ENCODE results near the gene CXCL8.

CXCL8 gene

GRCh38 chr4:73730867-73731266, 9.5 kb upstream of the CXCL8 start:
- no peak for DNase-seq (ENCODE audit: low read depth)
- TF ChIP-seq, protein P1, sequence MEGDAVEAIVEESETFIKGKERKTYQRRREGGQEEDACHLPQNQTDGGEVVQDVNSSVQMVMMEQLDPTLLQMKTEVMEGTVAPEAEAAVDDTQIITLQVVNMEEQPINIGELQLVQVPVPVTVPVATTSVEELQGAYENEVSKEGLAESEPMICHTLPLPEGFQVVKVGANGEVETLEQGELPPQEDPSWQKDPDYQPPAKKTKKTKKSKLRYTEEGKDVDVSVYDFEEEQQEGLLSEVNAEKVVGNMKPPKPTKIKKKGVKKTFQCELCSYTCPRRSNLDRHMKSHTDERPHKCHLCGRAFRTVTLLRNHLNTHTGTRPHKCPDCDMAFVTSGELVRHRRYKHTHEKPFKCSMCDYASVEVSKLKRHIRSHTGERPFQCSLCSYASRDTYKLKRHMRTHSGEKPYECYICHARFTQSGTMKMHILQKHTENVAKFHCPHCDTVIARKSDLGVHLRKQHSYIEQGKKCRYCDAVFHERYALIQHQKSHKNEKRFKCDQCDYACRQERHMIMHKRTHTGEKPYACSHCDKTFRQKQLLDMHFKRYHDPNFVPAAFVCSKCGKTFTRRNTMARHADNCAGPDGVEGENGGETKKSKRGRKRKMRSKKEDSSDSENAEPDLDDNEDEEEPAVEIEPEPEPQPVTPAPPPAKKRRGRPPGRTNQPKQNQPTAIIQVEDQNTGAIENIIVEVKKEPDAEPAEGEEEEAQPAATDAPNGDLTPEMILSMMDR (IDR thresholded peaks at IDR 0.05; ENCODE audit: low read length, missing control alignments): no peak
- H3K4me3 ChIP-seq (replicated peaks; ENCODE audit: low read depth, low read length): no peak overlapping the region

DNA sequence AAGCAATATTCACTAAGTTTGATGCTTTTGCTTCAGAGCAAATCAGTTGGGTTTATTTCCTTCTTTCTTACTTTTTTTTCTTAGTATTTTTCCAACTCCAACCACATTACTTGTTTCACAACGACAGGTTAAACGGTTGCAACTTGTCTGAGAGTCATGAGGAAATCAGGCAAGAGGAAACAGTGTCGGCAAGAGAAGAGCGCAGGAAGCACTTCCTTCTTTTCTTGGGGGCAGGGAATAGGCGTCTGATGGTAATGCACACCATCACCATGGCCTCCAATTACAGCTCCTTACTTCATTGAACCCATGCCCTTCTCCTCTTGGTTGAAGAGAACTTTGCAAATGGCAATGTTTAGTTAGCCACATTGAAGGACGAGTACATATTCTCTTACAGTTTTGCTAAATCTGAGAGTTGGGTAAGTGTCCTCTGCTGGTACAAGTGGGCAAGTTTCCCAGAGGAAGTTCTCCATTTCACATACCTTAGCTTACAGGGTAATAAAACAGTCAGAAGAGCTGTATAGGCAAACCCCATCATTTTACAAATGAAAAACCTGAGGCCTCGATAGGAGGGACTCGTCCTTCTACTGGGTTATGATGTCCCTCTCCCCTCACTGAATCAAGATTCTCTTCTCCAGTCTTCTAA, 8.3 kb upstream of the CXCL8 start:
- no peak for DNase-seq (ENCODE audit: low read depth)
- TF ChIP-seq, protein P1 (IDR thresholded peaks at IDR 0.05; ENCODE audit: low read length, missing control alignments): no peak
- H3K4me3 ChIP-seq (replicated peaks; ENCODE audit: low read depth, low read length): no peak overlapping the region

DNA sequence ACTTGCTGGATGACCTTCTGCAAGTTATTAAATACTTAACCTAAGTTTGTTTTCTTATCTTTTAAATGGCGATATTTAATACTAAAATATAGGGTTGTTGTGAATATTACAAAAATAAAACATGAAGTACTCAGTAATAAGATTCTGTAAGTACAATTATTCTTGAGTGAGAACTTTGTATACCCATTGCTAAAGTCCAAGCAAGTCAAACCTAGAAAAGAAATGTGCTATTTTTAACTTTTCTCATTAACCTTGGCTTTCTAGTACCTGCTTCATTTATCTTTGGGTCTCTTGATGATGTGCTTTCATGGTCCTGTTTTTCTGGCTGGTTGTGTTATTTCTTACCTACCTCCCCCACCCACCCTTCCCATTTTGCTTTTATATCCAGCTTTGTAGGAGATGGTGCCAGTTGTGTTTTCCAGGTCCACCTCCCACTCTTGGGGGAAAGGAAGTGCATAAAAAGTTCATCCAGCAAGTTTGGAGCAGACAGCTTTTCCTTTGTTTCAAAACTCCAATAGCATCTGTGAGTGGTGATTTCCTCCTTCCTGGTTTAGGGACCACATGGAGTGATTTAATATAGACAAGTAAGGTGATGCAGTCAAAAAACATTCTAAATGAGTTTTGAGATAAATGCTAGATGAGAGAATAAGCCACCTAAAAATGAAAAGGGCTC, 7.5 kb upstream of the CXCL8 start:
- TF ChIP-seq, protein P1 (IDR thresholded peaks at IDR 0.05; ENCODE audit: low read length, missing control alignments): no peak

DNA sequence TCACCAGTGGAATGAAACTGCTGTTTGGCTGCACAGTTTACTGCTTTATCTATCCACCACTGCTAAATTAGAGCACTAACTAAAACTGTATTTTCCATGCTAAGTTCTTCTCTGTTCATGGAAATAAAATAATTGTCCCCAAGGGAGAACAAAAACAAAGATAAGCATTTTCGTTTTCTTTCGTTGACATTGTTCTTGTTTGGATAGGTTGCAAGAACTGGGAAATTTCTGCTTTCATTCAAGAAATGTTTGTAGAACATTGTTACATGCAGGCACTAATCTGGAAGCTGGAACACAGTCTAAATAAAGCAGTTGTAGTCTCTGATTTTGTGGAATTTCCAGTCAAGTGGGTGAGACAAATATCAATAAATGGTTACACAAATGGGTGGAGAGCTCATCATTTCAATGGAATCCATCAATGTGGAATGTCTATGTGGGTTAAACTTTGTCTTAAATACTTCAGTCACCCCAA, 5.8 kb upstream of the CXCL8 start:
- peak; percentile 71 for DNase-seq (ENCODE audit: low read depth)
- TF ChIP-seq, protein P1 (IDR thresholded peaks at IDR 0.05; ENCODE audit: low read length, missing control alignments): no peak
- no peak overlapping the region for H3K4me3 ChIP-seq (replicated peaks; ENCODE audit: low read depth, low read length)

More for the DNA sequence above, 7.5 kb upstream of the CXCL8 start:
- peak; percentile 65 for DNase-seq (ENCODE audit: low read depth)
- no peak overlapping the region for H3K4me3 ChIP-seq (replicated peaks; ENCODE audit: low read depth, low read length)

- TF ChIP-seq, protein P1 (IDR thresholded peaks at IDR 0.05; ENCODE audit: low read length, missing control alignments): no peak
- peak; percentile 76 for DNase-seq (ENCODE audit: low read depth)
- no peak overlapping the region for H3K4me3 ChIP-seq (replicated peaks; ENCODE audit: low read depth, low read length)
Measured at GRCh38 chr4:73735231-73735630, 5.1 kb upstream of the CXCL8 start.

DNA sequence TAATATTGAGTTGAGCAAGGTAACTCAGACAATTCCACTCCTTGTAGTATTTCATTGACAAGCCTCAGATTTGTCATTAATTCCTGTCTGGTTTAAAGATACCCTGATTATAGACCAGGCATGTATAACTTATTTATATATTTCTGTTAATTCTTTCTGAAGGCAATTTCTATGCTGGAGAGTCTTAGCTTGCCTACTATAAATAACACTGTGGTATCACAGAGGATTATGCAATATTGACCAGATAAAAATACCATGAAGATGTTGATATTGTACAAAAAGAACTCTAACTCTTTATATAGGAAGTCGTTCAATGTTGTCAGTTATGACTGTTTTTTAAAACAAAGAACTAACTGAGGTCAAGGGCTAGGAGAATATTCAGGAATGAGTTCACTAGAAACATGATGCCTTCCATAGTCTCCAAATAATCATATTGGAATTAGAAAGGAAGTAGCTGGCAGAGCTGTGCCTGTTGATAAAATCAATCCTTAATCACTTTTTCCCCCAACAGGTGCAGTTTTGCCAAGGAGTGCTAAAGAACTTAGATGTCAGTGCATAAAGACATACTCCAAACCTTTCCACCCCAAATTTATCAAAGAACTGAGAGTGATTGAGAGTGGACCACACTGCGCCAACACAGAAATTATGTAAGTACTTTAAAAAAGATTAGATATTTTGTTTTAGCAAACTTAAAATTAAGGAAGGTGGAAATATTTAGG, 821 bp downstream of the CXCL8 start:
- H3K4me3 ChIP-seq (replicated peaks; ENCODE audit: low read depth, low read length): peak overlapping the region; percentile 52
- DNase-seq (ENCODE audit: low read depth): no peak
- TF ChIP-seq, protein P1 (IDR thresholded peaks at IDR 0.05; ENCODE audit: low read length, missing control alignments): no peak

Data from fibroblast of pulmonary artery (primary cell).